Measurements from ENCODE around the gene PVR. TPM values are rescaled to one million over a fixed set of nuclear protein-coding genes. Genes with fewer than 3 reads are reported as not detected.

PVR gene
- total RNA-seq, 1 experiment from 2014 or later = 47.7 TPM

- Histone ChIP-seq H3K4me3 (ENCODE audit: low read depth in 2 of 2, low read length in 2 of 2) (no peak overlapping the region), H3K27ac (ENCODE audit: low read length) (no peak overlapping the region), H3K4me1 (ENCODE audit: control insufficient read depth, insufficient read depth, low read length) (no peaks in the 10 kb centered on the region), H3K9me3 (ENCODE audit: control insufficient read depth, insufficient read depth, low read depth, low read length) (no peaks in the 10 kb centered on the region), H3K36me3 (ENCODE audit: control insufficient read depth, insufficient read depth, low read length) (no peaks in the 10 kb centered on the region), H3K27me3 (ENCODE audit: control insufficient read depth, insufficient read depth, low read length) (no peaks in the 10 kb centered on the region)
- intact Hi-C loops (cut with micrococcal nuclease; ENCODE audit: unreplicated experiment) = no loop called here
- no peak for DNase-seq (ENCODE audit: low read depth, low spot score)
- BruUV-seq (replicated peaks) = no TSS peak
- ChIA-PET POLR2A (no interaction called here), CTCF (no interaction called here)
- ATAC-seq = no peak
- in situ Hi-C loops (cut with HindIII; ENCODE audit: low pct_unique_long_range_greater_than_20kb, low sequenced_read_pairs) = no loop called here
- TF ChIP-seq TCF7L2 (IDR thresholded peaks at IDR 0.05; ENCODE audit: low read depth, low read length) (no peak), POLR2AphosphoS5 (IDR thresholded peaks at IDR 0.05; ENCODE audit: low read depth, low read length) (no peak), CTCF (IDR thresholded peaks at IDR 0.05) (no peak), SIN3A (IDR thresholded peaks at IDR 0.05; ENCODE audit: borderline replicate concordance, insufficient read depth, low read depth, low read length) (no peak), REST (IDR thresholded peaks at IDR 0.05; ENCODE audit: insufficient read depth in 1 of 2, low read depth in 2 of 2, low read length in 1 of 2) (no peak)
These were observed 31.9 kb upstream of the PVR start for GRCh38 chr19:44611812-44612295.

GRCh38 chr19:44613295-44614178, 30.2 kb upstream of the PVR start, which contains the start of gene IGSF23:
Gene IGSF23 (plus strand): TSS chr19:44613563. CDS start chr19:44613646, 83 bp downstream.
- DNase-seq (ENCODE audit: low read depth, low spot score) = no peak
- intact Hi-C loops (cut with micrococcal nuclease; ENCODE audit: unreplicated experiment) (no loop called here), in situ Hi-C loops (cut with HindIII; ENCODE audit: low pct_unique_long_range_greater_than_20kb, low sequenced_read_pairs) (no loop called here)
- Histone ChIP-seq H3K36me3 (ENCODE audit: control insufficient read depth, insufficient read depth, low read length) (no peaks in the 10 kb centered on the region), H3K4me3 (ENCODE audit: low read depth in 2 of 2, low read length in 2 of 2) (no peak within 1 kb of the TSS), H3K27me3 (ENCODE audit: control insufficient read depth, insufficient read depth, low read length) (no peaks in the 10 kb centered on the region), H3K4me1 (ENCODE audit: control insufficient read depth, insufficient read depth, low read length) (no peaks in the 10 kb centered on the region), H3K9me3 (ENCODE audit: control insufficient read depth, insufficient read depth, low read depth, low read length) (no peaks in the 10 kb centered on the region), H3K27ac (ENCODE audit: low read length) (no peak within 1 kb of the TSS)
- ChIA-PET CTCF (interaction anchor here (0.7 kb wide), 1 partner anchor 30 kb away, joined by 3 read pairs; the partner anchor contains the start of gene PVR), POLR2A (no interaction called here)
- no peak for TF ChIP-seq CTCF (IDR thresholded peaks at IDR 0.05)
- TF ChIP-seq SIN3A (IDR thresholded peaks at IDR 0.05; ENCODE audit: borderline replicate concordance, insufficient read depth, low read depth, low read length) = no peak
- TF ChIP-seq POLR2AphosphoS5 (IDR thresholded peaks at IDR 0.05; ENCODE audit: low read depth, low read length) = no peak
- no peak for TF ChIP-seq REST (IDR thresholded peaks at IDR 0.05; ENCODE audit: insufficient read depth in 1 of 2, low read depth in 2 of 2, low read length in 1 of 2)
- TF ChIP-seq TCF7L2 (IDR thresholded peaks at IDR 0.05; ENCODE audit: low read depth, low read length) = no peak
- no peak for ATAC-seq
- no TSS peak for BruUV-seq (replicated peaks)

Data from Panc1 (cell line).